Cardiac septum (tissue), 1 donor: ENCODE data around the gene TEPSIN. TPM values are rescaled to one million over a fixed set of nuclear protein-coding genes. Genes with fewer than 3 reads are reported as not detected.

Experiments used
- DNase-seq: peaks from one replicate; pipeline ENCODE4 v3.0.0-alpha.2; 2020; ENCODE audit warnings: low spot score
- intact Hi-C: fragments of 100-400 bp; cut with DNase I; formaldehyde crosslinking; loops from one replicate; pipeline ENCODE4 v1.14.0; 2022
- total RNA-seq: library from RNA; stranded (reverse); fragmentation: NEBNext Ultra II Directional; extraction: Animal tissue kit (Norgen Biotek cat#: 25700); gene quantifications from one replicate; pipeline ENCODE4 v1.2.1, GENCODE V29; 2021
- donor health status: DM: no; HTN: no; CAD: no.

The TEPSIN gene
- total RNA-seq, 1 donor from 2014 or later, result 12.6 TPM

GRCh38 chr17:81251709-81252301, 12.9 kb upstream of the TEPSIN start:
- intact Hi-C loops, result loop anchor here (5.0 kb wide), 2 partner anchors 285 to 350 kb away; no protein-coding TSS in a partner anchor

GRCh38 chr17:81251094-81251708, 12.3 kb upstream of the TEPSIN start:
- intact Hi-C loops, result loop anchor here (5.0 kb wide), 2 partner anchors 286 to 351 kb away; no protein-coding TSS in a partner anchor
- no peak for DNase-seq

More at GRCh38 chr17:81251709-81252301, 12.9 kb upstream of the TEPSIN start:
- no peak for DNase-seq

- intact Hi-C loops, result loop anchor here (5.0 kb wide), 2 partner anchors 287 to 352 kb away; no protein-coding TSS in a partner anchor
- DNase-seq, result no peak
Observed at GRCh38 chr17:81250286-81251093, 11.6 kb upstream of the TEPSIN start.

- intact Hi-C loops, result loop anchor here (5.0 kb wide), 2 partner anchors 288 to 353 kb away; no protein-coding TSS in a partner anchor
- DNase-seq, result no peak
Observed at GRCh38 chr17:81249223-81250040, 10.6 kb upstream of the TEPSIN start.

GRCh38 chr17:81248649-81249048, 9.8 kb upstream of the TEPSIN start:
- intact Hi-C loops, result no loop called here
- no peak for DNase-seq

- intact Hi-C loops, result no loop called here
Observed at GRCh38 chr17:81247339-81247990, 8.6 kb upstream of the TEPSIN start.

GRCh38 chr17:81246679-81247338, 8.0 kb upstream of the TEPSIN start:
- intact Hi-C loops, result no loop called here
- DNase-seq, result no peak

More at GRCh38 chr17:81247339-81247990, 8.6 kb upstream of the TEPSIN start:
- no peak for DNase-seq

GRCh38 chr17:81246343-81246670, 7.5 kb upstream of the TEPSIN start:
- intact Hi-C loops, result no loop called here
- DNase-seq, result no peak

- intact Hi-C loops, result no loop called here
- DNase-seq, result no peak
Observed at GRCh38 chr17:81245665-81246342, 6.9 kb upstream of the TEPSIN start.

GRCh38 chr17:81245024-81245664, 6.3 kb upstream of the TEPSIN start:
- no peak for DNase-seq
- intact Hi-C loops, result no loop called here

- intact Hi-C loops, result no loop called here
- DNase-seq, result no peak
Observed at GRCh38 chr17:81244358-81245023, 5.6 kb upstream of the TEPSIN start.

- no peak for DNase-seq
- intact Hi-C loops, result no loop called here
Observed at GRCh38 chr17:81243333-81243664, 4.4 kb upstream of the TEPSIN start.

GRCh38 chr17:81242421-81243332, 3.8 kb upstream of the TEPSIN start:
- intact Hi-C loops, result no loop called here
- no peak for DNase-seq

- no peak for DNase-seq
- intact Hi-C loops, result no loop called here
Observed at GRCh38 chr17:81241648-81242420, 3.0 kb upstream of the TEPSIN start.

GRCh38 chr17:81241203-81241602, 2.3 kb upstream of the TEPSIN start:
- intact Hi-C loops, result no loop called here

GRCh38 chr17:81240761-81241160, 1.9 kb upstream of the TEPSIN start:
- intact Hi-C loops, result no loop called here
- DNase-seq, result no peak

More at GRCh38 chr17:81241203-81241602, 2.3 kb upstream of the TEPSIN start:
- no peak for DNase-seq
